GM18873 (cell line): ENCODE data around the gene MYO3B.
"Not testable (repeated sequence)": the region's sequence is repeated elsewhere in the genome, so short reads cannot be mapped to it uniquely, and the experiment has no call there.

Experiments used
- ATAC-seq: cut with Tn5 transposase; IDR thresholded peaks from one replicate; pipeline ENCODE4 v1.9.1; 2021; ENCODE audit warnings: mild to moderate bottlenecking, moderate library complexity, moderate number of reproducible peaks; ENCODE audit not compliant: unreplicated experiment, low FRiP score

The MYO3B gene

DNA sequence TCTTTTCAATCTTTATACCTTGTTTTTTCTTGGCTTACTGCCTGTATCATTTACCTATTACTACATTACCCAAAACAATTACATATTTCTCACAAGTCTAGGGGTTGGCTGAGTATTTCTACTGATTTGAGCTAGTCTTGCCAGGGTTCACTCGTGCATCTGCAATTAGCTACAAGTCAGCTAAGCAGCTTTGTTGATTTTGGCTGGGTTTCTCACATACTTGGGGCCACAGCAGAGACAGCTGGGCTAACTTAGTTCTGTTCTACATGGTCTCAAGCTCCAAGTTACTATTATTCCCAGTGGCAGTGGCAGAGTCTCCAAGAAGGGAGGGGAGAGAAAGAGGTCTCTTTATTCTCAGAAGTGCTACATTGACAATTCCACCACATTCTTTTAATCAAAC, 482.5 kb downstream of the MYO3B start:
- no peak for ATAC-seq

DNA sequence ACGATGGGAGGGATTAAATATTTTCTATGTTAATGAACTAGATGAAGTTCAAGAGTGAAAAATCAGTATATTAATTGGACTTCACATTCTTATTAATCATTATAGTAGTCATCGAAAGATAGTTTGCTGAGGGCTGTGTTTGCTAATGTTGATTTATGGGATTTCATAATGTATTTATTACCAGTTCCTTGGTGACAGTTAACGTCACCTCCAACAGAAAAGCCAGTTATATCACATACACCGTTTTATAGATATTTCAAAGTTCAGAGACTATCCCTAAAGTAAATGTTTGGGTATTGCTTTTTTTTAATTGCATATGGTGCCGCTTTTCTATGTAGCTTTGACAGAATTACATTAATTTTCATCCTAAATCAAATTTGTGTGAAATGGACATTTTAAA, 487.8 kb downstream of the MYO3B start:
- no peak for ATAC-seq

DNA sequence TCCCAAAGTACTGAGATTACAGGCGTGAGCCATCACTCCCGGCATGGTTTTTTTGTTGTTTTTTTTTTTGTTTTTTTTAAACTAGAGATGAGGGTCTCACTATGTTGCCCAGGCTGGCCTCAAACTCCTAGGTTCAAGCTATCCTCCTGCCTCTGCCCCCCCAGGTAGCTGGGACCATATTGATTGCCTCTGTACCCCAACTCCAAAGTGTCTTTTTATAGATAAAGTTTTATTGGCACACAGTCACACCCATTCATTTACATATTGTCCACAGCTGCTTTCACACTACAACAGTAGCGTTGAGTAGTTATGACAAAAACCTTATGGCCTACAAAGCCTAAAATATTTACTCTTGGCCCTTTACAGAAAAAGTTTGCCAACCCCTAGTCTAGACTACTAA, 492.0 kb downstream of the MYO3B start:
- no peak for ATAC-seq

DNA sequence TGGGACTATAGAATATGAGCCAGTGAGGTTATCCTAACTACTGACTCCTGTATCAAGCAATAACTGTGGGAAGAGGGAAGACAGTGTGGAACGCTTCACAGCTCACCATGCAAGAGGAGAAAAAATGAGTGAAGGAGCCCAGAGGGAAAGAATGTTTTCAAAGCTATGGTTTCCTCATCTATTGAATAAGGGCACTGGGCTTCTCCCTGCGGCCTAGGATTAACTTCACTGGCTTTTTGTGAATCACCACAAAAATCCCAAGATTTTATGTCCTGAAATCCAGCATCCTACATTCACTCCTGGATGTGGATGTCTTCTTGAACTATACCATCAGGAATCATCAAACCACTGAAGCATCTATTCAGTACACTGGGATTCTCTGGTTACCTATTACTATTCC, 492.7 kb downstream of the MYO3B start:
- ATAC-seq, result no peak

DNA sequence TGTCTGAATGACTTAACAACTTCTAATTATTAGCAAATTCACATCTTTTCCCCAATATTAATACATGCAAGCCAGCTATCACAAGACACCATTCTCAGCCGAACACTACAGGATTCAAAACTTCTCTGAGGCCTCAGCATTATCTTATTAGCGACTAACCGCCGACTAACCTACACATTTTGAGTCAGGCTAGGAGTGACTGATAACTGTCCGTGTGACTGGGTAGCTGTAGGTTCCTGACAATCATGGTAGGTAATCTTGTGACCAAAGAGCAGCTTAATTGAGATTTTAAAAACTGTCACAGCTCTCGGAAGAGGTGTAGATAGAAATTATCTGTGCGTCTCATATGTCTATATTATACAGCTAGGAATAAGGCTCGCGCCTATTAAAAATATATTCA, 493.1 kb downstream of the MYO3B start:
- ATAC-seq, result no peak

DNA sequence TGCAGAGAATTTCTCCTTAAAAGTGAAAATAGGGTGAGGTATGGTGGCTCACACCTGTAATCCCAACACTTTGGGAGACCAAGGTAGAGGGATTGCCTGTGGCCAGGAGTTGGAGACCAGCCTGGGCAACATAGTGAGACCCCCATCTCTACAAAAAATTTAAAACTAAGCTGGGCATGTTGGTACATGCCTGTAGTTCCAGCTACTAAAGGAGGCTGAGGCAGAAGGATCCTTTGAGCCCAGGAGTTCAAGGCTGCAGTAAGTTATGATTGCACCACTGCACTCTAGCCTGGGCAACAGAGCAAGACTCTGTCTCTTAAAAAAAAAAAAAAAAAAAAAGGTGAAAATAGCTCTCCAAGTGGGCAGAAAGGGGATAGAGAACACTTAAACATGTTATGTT, 496.3 kb downstream of the MYO3B start:
- ATAC-seq, result not testable (repeated sequence)

DNA sequence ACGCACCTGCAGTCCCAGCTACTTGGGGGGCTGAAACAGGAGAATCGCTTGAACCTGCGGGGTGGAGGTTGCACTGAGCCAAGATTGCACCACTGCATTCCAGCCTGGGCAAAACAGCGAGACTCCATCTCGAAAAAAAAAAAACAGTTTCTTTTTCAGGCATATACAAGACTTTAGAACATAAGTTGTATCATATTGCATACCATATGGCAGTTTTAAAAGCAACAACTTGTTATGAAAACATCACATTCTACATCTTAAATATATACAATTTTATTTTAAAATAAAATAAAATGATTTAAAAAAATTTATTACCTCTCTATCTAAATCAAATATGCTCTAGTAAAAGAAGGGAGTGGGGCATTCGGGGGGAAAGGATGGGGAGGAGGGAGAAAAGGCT, 497.8 kb downstream of the MYO3B start:
- no peak for ATAC-seq

DNA sequence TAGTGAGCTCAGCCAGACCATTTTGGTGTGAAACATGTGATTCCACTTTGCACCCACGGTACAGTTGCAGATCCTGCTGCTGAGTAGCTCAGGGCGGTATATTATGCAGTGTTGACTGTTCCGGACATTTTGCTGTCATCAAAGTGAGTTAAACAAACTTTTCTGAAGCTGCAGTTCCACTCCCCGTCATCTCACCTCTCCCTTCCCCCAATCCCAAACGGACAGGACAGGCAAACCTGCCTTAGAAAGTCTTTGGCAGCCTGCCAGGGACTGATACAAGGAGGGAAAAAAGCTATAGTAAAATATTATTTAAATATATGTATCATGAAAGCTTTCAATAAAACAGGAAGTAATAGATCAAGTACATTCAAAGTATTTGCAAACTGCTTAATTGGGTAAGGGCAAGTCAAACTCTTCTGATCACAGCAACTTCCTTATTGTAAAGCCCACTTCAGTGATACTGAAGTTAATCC, 501.7 kb downstream of the MYO3B start:
- ATAC-seq, result no peak

DNA sequence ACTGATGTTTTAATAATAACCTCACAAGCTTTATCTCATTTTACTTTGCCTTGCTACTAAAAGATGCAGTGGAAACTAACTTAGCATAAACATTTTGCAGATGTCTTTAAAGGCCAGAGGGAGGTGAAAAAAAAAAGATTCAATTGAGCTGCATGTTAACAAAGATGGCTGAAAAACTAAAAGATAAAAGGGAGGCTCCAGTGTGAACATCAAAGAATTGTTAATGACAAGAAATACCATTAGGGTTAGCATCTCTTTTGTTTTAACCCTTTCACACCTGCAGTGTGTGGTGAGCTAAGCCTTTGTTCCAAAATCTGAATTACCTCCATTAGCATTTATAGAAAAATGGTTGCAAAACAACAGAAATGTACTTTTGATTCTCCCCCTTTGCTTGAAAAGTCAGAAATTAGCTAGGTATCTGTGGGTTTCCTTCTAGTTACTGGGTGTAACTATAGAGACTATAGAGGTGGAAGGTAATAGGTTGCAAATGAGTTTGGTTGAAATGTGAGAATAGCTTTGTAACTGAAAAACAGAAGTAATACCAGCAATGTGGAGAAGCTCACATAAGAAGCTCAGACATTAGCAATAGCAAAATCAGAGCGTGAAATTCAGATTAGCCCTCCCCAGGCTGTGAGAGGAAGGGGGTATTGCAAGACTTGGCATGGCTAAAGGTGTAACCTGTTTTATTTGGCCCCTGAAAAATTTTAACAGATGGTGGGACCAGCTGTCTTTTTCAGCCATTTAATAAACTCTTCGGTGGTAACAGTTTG, 502.4 kb downstream of the MYO3B start:
- ATAC-seq, result peak; percentile 69

DNA sequence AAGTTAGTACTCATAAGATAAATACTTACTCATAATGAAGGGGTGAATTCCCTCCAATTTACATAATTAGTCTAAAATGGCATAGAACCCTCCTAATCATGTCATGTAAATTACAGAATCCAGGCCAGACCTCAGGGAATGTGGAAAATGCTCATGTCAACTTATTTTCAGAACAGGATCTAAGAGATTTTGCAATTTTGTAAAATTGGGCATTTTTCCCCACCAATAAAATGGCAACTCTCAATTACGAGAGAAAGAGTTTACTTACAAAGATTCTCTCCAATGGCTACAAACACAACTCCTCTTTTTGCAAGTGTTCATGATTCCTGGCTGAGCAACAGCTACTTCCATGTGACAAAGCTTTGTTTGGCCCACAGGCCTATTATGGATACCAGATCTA, 503.4 kb downstream of the MYO3B start:
- ATAC-seq, result no peak

DNA sequence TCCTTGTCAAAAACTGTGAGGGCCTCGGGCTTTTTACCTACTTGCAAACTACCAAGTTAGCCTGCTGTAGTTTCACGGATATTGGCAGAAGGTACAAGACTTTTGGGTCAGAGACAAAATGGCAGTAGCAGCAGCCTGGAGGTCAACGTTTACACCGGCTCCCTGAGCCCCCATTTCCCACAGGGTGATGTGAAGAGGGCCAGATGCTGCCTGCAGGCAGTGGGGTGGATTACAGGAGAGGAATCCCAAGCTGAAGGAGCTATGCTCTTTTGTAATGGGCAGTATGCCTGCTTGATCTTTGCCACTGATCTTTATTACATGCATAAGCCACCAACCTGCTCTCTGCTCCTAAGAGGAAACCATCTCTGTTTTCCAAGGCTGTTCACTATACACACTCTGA, 507.6 kb downstream of the MYO3B start:
- no peak for ATAC-seq

DNA sequence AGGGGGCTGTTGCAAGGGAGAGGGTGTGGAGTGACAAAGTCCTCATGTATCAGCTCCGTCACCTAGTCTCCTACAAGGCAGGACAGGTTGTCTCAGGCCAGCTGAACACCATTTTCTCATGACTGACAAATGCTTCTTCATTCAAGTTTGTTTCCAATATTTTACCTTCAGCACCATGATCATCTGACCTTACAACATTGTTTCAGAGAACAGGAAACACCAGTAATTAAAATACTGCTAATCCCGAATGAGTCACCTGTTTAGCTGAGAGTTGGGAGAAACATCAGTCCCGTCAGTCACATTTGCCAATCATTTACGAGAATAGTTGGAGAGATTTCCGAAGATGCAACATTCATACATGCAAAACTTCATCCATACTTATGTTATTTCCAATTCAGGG, 511.5 kb downstream of the MYO3B start:
- no peak for ATAC-seq

DNA sequence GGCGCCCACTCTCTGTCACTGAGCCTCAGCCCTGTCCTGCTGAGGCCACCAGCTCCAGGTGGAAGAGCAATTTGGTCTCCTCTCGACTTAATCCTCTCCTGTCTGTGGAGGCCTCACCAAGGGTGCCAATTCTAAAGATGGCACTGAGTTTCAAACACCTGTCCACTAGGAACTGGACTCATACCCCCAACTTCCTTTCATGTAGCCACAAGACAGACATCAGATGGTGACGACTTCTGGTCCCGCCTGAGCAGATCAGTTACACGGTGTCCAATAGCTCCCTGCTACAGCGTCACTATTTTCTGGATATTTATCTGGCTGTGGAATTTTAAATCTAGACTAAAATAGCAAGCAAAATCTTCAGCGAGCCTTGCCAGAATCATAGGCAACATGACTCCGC, 512.7 kb downstream of the MYO3B start:
- no peak for ATAC-seq

DNA sequence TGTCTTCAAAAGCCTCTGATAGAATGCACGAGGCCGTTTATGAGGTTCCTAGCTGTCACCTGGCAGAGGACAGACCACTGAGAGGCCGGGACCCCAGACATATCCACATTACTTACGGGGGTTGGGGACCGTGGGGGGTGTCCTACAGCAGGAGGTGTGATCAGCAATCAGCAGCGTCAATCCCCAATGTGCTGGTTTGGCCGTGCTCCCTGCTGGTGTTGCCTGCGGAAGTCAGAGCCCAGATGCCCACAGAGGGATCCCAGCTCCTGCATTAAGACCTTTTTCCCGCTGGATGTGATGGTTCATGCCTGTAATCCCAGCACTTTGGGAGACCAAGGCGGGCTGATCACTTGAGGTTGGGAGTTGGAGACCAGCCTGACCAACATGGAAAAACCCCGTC, 516.4 kb downstream of the MYO3B start:
- ATAC-seq, result no peak

DNA sequence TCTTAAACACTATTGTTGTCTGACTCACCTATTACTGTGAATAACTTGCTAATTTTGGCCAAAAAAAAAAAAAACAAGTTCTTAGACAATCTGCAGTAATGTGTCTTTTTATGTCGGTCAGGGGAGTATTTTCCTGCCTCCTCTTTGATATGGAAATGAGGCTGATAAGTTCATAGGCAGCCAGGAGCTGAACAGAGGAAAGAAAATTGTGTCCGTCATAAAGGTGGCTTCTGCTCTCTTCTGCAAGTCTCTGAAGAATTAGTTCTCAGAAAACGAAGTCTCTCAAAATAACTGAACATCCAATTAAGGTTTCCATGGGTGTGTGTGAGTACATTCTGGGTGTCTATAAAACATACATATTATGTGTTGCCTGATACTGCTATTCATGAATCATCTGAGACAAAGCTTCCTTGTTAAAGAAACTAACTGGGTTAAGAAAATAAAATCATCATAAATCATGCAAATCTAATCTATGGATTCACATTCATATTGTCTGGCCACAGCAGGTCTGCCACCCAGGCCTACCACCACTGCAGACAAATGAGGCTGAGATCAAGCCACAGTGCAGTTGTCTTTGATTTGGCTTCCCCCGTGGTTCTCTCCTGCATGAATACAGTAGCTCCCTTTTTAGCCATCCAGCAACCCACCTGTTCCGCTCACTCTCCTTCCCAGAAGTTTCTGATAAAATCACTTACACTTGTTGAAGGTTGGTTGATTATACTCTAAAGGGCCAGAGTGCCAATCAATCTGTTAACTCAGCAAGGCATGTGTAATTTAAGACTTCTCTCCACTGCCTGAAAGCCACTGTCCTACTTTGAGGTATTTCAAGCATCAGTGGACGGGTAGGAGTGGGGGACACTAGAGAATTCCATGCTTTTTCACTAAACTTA, 517.8 kb downstream of the MYO3B start:
- ATAC-seq, result no peak

DNA sequence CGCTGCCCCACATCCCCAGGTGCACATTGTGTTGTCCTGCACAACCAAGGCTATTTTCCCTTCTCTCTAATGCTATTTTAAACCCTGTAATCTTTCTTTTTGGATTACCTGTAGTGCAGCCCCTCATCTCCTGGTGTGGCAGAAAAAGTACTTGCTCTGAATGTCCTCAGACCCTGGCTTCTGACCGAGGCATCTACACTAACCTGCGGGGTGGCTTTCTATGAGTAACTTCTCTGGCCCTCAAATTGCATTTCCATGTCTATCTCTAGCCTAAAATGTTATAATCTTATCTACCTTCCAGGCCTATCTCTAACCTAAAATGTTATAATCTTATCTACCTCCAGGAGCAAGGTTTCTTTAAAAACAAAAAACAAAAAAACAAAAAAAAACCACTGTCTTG, 519.0 kb downstream of the MYO3B start:
- no peak for ATAC-seq

DNA sequence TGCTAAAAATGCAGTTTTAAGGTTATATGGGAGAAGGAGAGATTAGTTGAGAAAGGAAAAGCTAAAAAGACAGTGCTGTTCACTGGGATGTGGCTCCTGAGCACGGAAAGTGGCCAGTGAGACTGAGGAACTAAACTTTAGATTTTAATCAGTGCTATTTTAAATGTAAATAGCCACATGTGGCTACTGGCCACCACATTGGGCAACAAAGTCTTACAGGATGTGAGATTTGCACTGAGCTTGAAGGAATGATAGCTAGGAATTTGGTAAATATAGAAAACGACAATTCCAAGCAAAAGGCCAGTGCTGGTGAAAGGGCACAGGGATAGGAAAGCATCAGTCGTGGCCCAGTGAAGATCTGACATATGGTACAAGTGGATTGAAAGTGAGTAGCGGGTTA, 523.1 kb downstream of the MYO3B start:
- no peak for ATAC-seq

DNA sequence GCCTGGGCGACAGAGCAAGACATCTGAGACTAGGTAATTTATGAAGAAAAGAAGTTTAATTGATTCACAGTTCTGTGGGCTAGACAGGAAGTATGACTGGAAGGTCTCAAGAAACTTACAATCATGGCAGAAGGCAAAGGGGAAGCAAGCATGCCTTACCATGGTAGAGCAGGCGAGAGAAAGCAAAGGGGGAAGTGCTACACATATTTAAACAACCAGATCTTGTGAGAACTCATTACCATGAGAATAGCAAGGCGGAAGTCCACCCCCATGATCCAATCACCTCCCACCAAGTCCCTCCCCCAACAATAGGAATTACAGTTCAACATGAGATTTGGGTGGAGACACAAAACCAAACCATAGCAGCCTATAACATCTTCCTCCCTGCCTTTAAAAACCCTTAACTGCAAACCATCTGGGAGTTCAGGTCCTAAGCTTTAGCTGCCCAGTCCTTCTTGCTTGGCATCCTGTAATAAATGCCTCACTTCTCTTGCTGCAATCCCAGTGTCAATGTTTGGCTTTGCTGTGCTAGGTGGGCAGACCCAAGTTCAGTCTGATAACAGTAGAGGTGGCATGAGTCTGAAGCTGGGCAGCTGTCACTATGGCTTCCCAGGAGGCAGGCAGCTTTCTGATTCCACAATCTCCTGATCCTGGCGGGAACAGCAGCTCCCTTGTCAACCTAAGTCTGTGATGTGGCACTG, 526.0 kb downstream of the MYO3B start:
- no peak for ATAC-seq
